Posterior cingulate gyrus (tissue), 11 donors: Measurements from ENCODE around the gene ZXDC.
A peak's percentile ranks its signal among the peaks of the same experiment; 100 is the strongest.

ENCODE experiments used
- DNase-seq, 10 donors: peaks; one replicate each; pipeline versions ENCODE4 v3.0.0 to v3.0.0-alpha.2; 2020 to 2021; ENCODE audit warnings: mixed read lengths in 3 of 10
- intact Hi-C: fragments of 100-400 bp; cut with DNase I; formaldehyde crosslinking; loops from one replicate; pipeline ENCODE4 v1.15.1; 2023

ZXDC gene

DNA sequence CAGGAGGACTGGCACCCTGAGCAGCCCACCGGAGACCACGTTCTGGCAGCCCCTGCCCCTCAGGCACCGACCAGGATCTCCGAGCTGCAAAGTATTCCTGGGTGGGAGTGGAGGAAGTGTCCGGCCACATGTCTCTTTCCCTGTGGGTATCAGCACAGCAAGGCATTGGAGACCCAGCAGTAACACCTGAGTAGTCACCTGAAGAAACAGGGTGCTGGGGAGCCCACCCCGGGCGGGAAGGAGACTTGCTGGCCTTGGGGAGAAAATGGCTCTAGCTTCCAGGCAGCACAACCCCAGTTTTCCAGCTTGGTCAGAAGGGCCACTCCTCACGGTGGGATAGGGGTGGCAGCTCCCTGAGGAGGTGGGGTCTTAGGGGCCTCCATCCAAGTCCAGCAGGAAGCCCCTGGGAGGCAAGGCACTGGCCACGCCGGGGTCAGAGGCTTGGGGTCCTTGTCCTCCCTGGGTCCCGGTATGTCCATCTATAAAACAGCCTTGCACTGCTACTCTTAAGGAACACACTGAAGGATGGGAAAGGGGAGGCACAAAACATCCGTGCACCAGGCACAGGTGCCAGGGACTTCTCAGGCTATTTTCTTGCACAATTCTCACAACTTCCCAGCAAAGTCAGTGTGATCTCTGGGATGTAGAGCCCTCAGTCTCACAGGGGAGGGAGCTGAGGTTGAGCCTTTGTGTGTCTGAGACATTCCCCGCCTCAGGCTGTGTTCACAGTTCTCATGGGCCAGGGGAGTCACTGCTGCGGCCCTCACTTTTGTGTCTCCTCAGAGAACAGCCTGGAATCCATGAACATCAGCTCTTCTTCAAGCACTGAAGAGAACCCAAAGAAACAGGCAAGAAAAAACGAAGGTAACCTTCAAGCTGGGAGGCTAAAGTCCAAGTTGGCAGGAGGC lies 69.0 kb downstream of the ZXDC start:
- intact Hi-C loops = no loop called here
- peak in 2 of 10 donors; percentile 57 to 62 for DNase-seq

DNA sequence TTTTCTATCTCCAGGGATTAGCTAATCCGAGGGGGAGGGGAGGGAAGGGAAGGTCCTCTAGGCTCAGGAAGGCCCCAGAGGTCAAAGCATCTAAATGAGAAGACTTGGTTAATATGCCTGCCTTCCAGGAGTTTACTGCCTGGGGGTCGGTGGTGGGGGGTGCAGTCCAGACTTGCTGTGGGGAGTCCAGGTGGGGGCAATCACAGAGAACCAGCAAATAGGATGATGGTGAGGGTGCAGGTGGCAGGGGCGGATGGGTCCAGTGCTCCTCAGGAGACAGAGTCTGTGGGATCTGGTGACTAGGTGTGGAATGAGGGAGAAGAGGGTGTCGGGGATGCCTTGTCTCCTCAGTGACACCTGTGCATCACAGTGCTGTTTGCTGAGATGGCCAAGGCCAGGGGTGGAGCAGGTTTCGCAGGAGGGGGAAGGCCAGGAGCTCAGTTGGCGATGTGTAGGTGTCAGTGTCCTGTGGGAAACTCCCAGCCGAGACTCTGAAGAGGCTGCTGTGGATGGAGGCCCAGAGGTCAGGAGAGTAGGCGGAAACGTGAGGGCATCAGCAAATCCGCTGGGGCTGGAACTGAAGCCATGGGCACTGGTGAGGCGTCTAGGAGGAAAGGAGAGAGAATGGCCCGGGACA lies 72.9 kb downstream of the ZXDC start:
- peak in 1 of 10 donors; percentile 62 for DNase-seq
- intact Hi-C loops = no loop called here

- DNase-seq = peak in 1 of 10 donors; percentile 54
- intact Hi-C loops = no loop called here
Measured at GRCh38 chr3:126402178-126402577, 73.5 kb downstream of the ZXDC start.

DNA sequence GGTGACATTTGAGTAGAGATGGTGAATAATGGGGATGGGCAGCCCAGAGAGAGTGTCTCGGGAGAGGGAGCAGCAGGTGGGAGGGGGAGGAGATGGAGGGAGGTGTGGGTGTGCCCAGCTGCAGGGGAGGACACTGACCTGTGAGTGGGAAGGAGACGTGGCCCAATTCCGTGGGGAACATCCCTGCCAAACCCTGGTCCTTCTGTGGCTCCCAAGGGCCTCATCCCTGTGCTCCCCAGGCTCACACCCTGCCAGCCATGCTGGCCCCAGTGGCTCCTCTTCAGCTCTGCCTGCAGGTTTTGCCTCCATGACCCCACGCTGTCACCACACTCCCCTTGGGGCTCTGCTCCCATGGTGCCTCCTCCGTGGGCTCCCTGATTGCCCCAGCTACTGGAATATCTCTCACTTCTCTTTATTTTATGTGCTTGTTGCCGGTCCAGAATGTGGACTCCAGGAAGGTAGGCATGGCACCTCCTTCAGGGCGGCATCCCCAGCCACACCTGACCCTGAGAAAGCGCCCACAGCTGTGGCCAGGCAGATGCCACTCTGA lies 74.0 kb downstream of the ZXDC start:
- DNase-seq = peak in 1 of 10 donors; percentile 75

GRCh38 chr3:126399756-126400155 lies 75.9 kb downstream of the ZXDC start:
- DNase-seq = peak in 1 of 10 donors; percentile 53
- intact Hi-C loops = loop anchor here (10.0 kb wide), 1 partner anchor 75 kb away; the partner anchor contains the start of gene ZXDC

More for the DNA sequence above, 74.0 kb downstream of the ZXDC start:
- intact Hi-C loops = no loop called here

DNA sequence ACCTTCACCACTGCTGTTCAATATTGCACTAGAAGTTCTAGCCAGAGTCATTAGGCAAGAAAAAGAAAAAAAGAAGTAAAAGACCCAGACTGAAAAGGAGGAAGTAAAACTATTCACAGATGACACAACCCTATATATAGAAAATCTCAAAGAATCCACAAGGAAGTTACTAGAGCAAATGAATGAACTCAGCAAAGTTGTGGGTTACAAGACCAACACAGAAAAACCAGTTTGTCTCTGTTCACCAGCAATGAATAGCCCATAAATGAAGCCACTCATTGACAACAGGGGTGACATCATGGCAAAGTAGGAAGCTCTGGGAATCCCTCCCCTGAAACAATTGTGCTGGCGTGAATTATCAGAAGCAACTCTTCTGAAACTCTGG lies 76.3 kb downstream of the ZXDC start:
- DNase-seq = no peak
- intact Hi-C loops = loop anchor here (10.0 kb wide), 1 partner anchor 75 kb away; the partner anchor contains the start of gene ZXDC

- intact Hi-C loops = loop anchor here (10.0 kb wide), 1 partner anchor 76 kb away; the partner anchor contains the start of gene ZXDC
- DNase-seq = no peak
Measured at GRCh38 chr3:126398423-126399350, 77.0 kb downstream of the ZXDC start.

- DNase-seq = peak in 1 of 10 donors; percentile 59
- intact Hi-C loops = loop anchor here (10.0 kb wide), 1 partner anchor 77 kb away; the partner anchor contains the start of gene ZXDC
Measured at GRCh38 chr3:126397610-126398422, 77.9 kb downstream of the ZXDC start.

DNA sequence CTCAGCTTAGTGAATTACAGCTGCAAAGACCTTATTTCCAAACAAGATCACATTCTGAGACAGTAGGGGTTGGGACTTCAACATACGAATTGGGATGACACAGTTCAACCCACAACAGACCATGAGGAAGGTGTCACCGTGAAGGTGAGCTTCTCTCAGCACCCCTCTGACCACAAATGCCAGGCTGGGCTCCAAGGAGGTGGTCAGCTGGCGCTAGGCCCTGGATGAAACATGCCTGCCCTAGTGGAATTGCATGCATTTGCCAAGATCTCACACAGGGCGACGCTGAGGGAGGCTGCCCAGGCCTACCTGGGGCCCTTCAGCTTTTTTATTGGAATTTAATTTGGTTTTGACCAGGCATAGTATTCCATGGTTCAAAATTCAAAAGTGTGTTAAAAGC lies 79.2 kb downstream of the ZXDC start:
- intact Hi-C loops = loop anchor here (10.0 kb wide), 1 partner anchor 78 kb away; the partner anchor contains the start of gene ZXDC
- no peak for DNase-seq

DNA sequence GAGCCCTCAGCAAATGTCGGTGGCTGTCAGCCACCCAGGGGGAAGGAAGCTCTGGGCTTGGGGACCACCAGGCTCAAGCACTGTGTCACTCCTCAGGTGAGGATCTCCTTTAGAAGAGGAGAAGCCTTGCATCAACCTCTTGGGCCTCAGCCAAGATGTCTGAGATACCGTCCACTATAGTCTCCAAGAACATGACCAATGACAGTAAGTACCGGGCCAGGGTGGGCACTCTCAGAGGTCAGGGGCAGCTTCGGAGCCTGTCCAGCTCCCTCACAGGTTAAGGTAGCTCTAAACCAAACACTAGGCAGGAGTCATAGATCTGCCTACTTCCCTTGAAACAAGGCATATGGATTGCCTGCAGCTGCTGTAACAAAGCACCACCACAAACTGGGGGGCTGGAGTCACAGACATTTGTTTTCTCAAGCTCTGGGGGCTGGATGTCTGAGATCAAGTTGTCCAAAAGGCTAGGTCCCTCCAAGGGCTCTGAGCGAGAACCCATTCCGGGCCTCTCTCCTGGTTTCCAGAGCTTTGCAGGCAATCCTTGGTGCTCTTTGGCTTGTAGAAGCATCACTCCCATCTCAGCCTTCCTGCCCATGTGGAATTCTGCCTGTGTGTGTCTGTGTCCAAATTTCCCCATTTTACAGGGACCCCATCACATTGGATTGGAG lies 79.7 kb downstream of the ZXDC start:
- intact Hi-C loops = loop anchor here (10.0 kb wide), 1 partner anchor 79 kb away; the partner anchor contains the start of gene ZXDC

DNA sequence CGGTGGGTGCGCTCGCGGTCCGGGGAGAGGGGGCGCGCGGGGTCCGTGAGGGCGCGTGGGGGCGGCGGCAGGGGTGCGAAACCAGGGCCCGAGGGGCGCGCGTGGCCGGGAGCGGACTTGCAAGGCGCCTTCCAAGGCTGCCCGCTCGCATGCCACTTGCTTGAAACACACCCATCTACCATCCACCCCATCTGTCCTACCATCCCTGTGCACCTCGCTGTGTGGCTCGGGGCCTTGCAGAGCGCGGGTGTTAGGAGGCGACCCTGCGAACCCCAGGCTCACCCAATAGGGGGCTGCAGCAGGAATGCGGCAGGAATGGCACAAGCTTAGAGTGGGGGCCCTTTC lies 80.7 kb downstream of the ZXDC start:
- no peak for DNase-seq
- intact Hi-C loops = loop anchor here (10.0 kb wide), 1 partner anchor 80 kb away; the partner anchor contains the start of gene ZXDC

More for the DNA sequence above, 79.7 kb downstream of the ZXDC start:
- DNase-seq = no peak

- peak in 8 of 10 donors; percentile 33 to 91 (median 54) for DNase-seq
- intact Hi-C loops = loop anchor here (10.0 kb wide), 1 partner anchor 80 kb away; the partner anchor contains the start of gene ZXDC
Measured at GRCh38 chr3:126394179-126394976, 81.3 kb downstream of the ZXDC start, which contains the start of gene CFAP100. Gene CFAP100 (plus strand): TSS chr3:126394909. CDS start chr3:126396001, 1,092 bp downstream.

DNA sequence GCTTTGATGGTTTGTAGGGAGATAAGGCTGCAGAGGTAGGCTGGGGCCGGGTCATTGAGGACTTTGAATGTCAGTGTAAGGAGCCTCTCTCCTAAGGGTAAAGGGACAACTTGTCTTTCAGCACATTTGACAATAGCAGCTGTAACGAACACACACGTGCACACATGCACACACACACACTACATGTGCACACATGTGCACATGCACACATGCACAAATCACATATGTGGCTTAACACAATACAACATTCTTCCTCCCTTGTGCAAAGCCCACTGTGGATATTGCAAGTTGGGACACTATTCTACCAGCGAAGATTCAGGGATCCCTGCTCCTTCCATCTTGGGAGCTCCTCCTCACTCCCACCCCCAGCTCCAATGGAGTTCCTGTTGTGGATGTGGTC lies 82.1 kb downstream of the ZXDC start:
- DNase-seq = no peak
- intact Hi-C loops = loop anchor here (10.0 kb wide), 1 partner anchor 81 kb away; the partner anchor contains the start of gene ZXDC

DNA sequence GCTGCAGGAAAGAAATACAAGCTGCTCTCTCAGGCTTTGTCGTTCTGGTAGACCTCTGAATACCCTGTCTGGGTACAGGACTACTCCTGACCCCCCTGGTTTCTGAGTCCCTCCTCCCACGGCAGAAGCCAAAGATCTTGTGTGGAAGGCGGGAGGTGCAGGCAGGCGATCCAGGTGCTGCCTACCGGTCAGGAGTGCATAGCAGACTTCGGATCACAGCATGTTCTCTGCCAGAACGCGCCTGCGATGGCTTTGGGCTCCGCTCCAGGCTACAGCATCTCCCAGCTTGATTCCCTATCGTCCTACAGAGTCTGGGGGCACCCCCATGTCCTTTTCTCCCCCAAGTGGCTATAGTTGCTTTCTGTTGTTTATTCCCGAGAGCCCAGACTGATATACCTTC lies 83.4 kb downstream of the ZXDC start:
- intact Hi-C loops = loop anchor here (10.0 kb wide), 1 partner anchor 83 kb away; the partner anchor contains the start of gene ZXDC
- DNase-seq = no peak

DNA sequence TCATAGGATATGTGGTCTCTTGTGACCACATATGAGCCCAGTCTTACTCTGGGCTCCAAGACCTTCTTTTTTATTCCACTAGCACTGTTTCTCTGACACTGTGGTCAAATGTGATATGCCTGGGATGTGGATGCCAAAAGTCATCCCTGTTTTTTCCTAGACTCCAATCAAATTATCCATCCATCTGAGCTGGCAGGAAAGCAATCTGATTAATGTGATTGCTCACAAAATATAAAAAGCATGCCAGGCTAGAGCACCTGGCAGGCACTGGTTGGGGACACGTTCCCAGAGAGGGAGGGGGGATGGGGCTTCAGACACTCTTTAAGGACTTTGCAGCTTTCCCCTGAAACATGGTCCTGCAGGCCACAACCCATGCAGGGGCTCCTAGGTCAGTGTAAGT lies 84.1 kb downstream of the ZXDC start:
- intact Hi-C loops = loop anchor here (10.0 kb wide), 1 partner anchor 83 kb away; the partner anchor contains the start of gene ZXDC
- DNase-seq = no peak

GRCh38 chr3:126390751-126391150 lies 84.9 kb downstream of the ZXDC start:
- intact Hi-C loops = loop anchor here (10.0 kb wide), 1 partner anchor 84 kb away; the partner anchor contains the start of gene ZXDC
- DNase-seq = peak in 1 of 10 donors; percentile 45

GRCh38 chr3:126390201-126390600 lies 85.5 kb downstream of the ZXDC start:
- peak in 1 of 10 donors; percentile 65 for DNase-seq
- intact Hi-C loops = loop anchor here (10.0 kb wide), 1 partner anchor 85 kb away; the partner anchor contains the start of gene ZXDC
